Measurements from ENCODE around the gene HK1.

GRCh38 chr10:69344591-69345252, 66.4 kb downstream of the HK1 start:
- TF ChIP-seq GATA2 (IDR thresholded peaks at IDR 0.05; ENCODE audit: low read depth, low read length) (peak; percentile 49), GATA3 (IDR thresholded peaks at IDR 0.05; ENCODE audit: low read depth, low read length) (no peak)

Data from SH-SY5Y (cell line).